ENCODE data around the gene TRMU. TPM values are rescaled to one million over a fixed set of nuclear protein-coding genes. Genes with fewer than 3 reads are reported as not detected.

Gene TRMU
- total and polyA plus RNA-seq, 4 donors = 11.3 to 66.4 (median 33.8) TPM

DNA sequence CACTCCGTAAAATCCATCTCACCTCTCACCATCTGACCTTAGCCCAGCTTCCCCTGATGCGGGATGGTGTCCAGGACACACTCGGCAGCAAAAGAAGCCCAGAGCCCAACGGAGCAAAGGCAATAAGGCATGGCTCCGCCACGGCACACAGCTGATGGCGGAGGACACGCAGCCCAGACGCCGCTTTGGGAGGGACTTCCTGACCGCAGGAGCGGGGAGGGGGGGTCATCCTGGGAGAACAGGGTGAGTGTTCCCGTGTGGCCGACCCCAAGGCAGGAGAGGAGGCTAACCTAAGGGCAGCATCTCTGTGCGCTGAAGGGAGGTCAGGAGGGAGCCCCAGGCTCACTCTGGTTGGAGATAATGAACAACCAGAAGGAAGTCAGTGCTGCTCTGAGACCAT lies 71.3 kb downstream of the TRMU start:
- no peak for DNase-seq
- 88 to 90% methylated on average over 15 of the region's 15 CpGs for WGBS, 2 donors
- Histone ChIP-seq H3K36me3 (ENCODE audit: control insufficient read depth in 1 of 2, insufficient read depth in 2 of 2, low read length in 1 of 2) (no peaks in the 10 kb centered on the region), H3K27ac (ENCODE audit: low read depth in 1 of 2, low read length in 2 of 2) (no peak overlapping the region), H3K27me3 (ENCODE audit: control insufficient read depth in 1 of 2, insufficient read depth in 2 of 2, low read length in 1 of 2) (no peaks in the 10 kb centered on the region), H3K4me1 (ENCODE audit: control insufficient read depth in 1 of 2, insufficient read depth in 2 of 2, low read length in 2 of 2) (no peaks in the 10 kb centered on the region), H3K4me3 (ENCODE audit: low read length in 2 of 2) (no peak overlapping the region), H3K9me3 (ENCODE audit: control insufficient read depth, low read length) (no peaks in the 10 kb centered on the region)
- intact Hi-C loops (cut with DNase I) = no loop called here
- ATAC-seq (ENCODE audit: low FRiP score) = no peak

Other genes with a start within 250 kb of the TRMU start
- 10 to 100 TPM; 29.6 to 32.1 TPM for gene PPARA, start 185.2 kb upstream of the TRMU start, total RNA-seq
- gene PPARA, start 185.2 kb upstream of the TRMU start, polyA plus RNA-seq = 1 to 10 TPM; 6.9 to 9.8 TPM
- gene CDPF1, start 85.4 kb upstream of the TRMU start, total RNA-seq = 1 to 10 TPM; 4.1 to 7.4 TPM
- 10 to 100 TPM; 12.4 to 17.8 TPM for gene CDPF1, start 85.4 kb upstream of the TRMU start, polyA plus RNA-seq
- under 1 TPM in 1 of 2 donors, not detected in 1; 0.15 TPM for gene PKDREJ, start 72.4 kb upstream of the TRMU start, total RNA-seq
- under 1 TPM in 1 of 2 donors, not detected in 1; 0.05 TPM for gene PKDREJ, start 72.4 kb upstream of the TRMU start, polyA plus RNA-seq
- gene TTC38, start 67.7 kb upstream of the TRMU start, total RNA-seq = 10 to 100 TPM; 23.3 to 23.9 TPM
- gene TTC38, start 67.7 kb upstream of the TRMU start, polyA plus RNA-seq = 10 to 100 TPM; 26.7 to 28.2 TPM
- gene GTSE1, start 38.8 kb upstream of the TRMU start, total RNA-seq = 1 to 10 TPM in 1 of 2 donors, under 1 TPM in 1; 0.55 to 1.5 TPM
- gene GTSE1, start 38.8 kb upstream of the TRMU start, polyA plus RNA-seq = 1 to 10 TPM in 1 of 2 donors, under 1 TPM in 1; 0.82 to 1.0 TPM
- gene CELSR1, start 201.9 kb downstream of the TRMU start, total RNA-seq = 1 to 10 TPM; 2.3 to 3.0 TPM
- under 1 TPM; 0.15 to 0.38 TPM for gene CELSR1, start 201.9 kb downstream of the TRMU start, polyA plus RNA-seq